HUES6 (cell line): ENCODE data around the gene IL31.

Experiments used
- H3K27ac ChIP-seq: 2 replicates; pipeline ENCODE4 v1.7.0; 2013; ENCODE audit warnings: low read depth, mild to moderate bottlenecking, low read length, inconsistent platforms
- H3K27me3 ChIP-seq: 2 replicates; pipeline ENCODE4 v1.6.1; 2013; ENCODE audit warnings: low read length; ENCODE audit not compliant: control insufficient read depth, insufficient read depth
- H3K36me3 ChIP-seq: 2 replicates; pipeline ENCODE4 v1.6.1; 2013; ENCODE audit warnings: low read length; ENCODE audit not compliant: control insufficient read depth, insufficient read depth
- H3K4me1 ChIP-seq: 2 replicates; pipeline ENCODE4 v1.6.1; 2013; ENCODE audit warnings: low read length; ENCODE audit not compliant: control insufficient read depth, insufficient read depth
- H3K4me3 ChIP-seq: 2 replicates; pipeline ENCODE4 v1.5.1; 2013; ENCODE audit warnings: low read depth, low read length
- H3K9ac ChIP-seq: one replicate; pipeline ENCODE4 v1.6.1; 2013; ENCODE audit warnings: mild to moderate bottlenecking, low read length
- H3K9me3 ChIP-seq: 2 replicates; pipeline ENCODE4 v1.6.1; 2013; ENCODE audit warnings: low read depth, low read length; ENCODE audit not compliant: control insufficient read depth, insufficient read depth

IL31 gene

GRCh38 chr12:122171399-122171798 is 2.6 kb downstream of the IL31 start:
- H3K27me3 ChIP-seq, result no peaks in the 10 kb centered on the region

GRCh38 chr12:122168492-122168891 is 5.5 kb downstream of the IL31 start:
- H3K4me1 ChIP-seq, result no peaks in the 10 kb centered on the region; the same call in 1 of the 2 replicates
- H3K36me3 ChIP-seq, result no peaks in the 10 kb centered on the region
- no peak overlapping the region for H3K27ac ChIP-seq
- no peak overlapping the region for H3K4me3 ChIP-seq
- no peaks in the 10 kb centered on the region for H3K9me3 ChIP-seq
- no peak overlapping the region for H3K9ac ChIP-seq
- H3K27me3 ChIP-seq, result no peaks in the 10 kb centered on the region

More at GRCh38 chr12:122171399-122171798, 2.6 kb downstream of the IL31 start:
- Histone ChIP-seq H3K9me3 (no peaks in the 10 kb centered on the region), H3K27ac (no peak overlapping the region), H3K4me3 (no peak overlapping the region), H3K4me1 (no peaks in the 10 kb centered on the region; the same call in 1 of the 2 replicates), H3K9ac (no peak overlapping the region), H3K36me3 (no peaks in the 10 kb centered on the region)

- Histone ChIP-seq H3K4me1 (no peaks in the 10 kb centered on the region; the same call in 1 of the 2 replicates), H3K27ac (no peak overlapping the region), H3K9me3 (no peaks in the 10 kb centered on the region), H3K27me3 (no peaks in the 10 kb centered on the region), H3K36me3 (no peaks in the 10 kb centered on the region), H3K4me3 (no peak overlapping the region), H3K9ac (no peak overlapping the region)
Measured at GRCh38 chr12:122167356-122167925, 6.6 kb downstream of the IL31 start.

- H3K9me3 ChIP-seq, result no peaks in the 10 kb centered on the region
- no peak overlapping the region for H3K27ac ChIP-seq
- no peak overlapping the region for H3K4me3 ChIP-seq
- no peak overlapping the region for H3K9ac ChIP-seq
- no peaks in the 10 kb centered on the region for H3K27me3 ChIP-seq
- no peaks in the 10 kb centered on the region for H3K36me3 ChIP-seq
- H3K4me1 ChIP-seq, result no peaks in the 10 kb centered on the region; the same call in 1 of the 2 replicates
Measured at GRCh38 chr12:122166422-122167349, 7.3 kb downstream of the IL31 start.

- Histone ChIP-seq H3K27me3 (no peaks in the 10 kb centered on the region), H3K27ac (no peak overlapping the region), H3K9me3 (no peaks in the 10 kb centered on the region), H3K4me3 (no peak overlapping the region), H3K36me3 (no peaks in the 10 kb centered on the region), H3K4me1 (no peaks in the 10 kb centered on the region; the same call in 1 of the 2 replicates), H3K9ac (no peak overlapping the region)
Measured at GRCh38 chr12:122162976-122163375, 11.0 kb downstream of the IL31 start.

DNA sequence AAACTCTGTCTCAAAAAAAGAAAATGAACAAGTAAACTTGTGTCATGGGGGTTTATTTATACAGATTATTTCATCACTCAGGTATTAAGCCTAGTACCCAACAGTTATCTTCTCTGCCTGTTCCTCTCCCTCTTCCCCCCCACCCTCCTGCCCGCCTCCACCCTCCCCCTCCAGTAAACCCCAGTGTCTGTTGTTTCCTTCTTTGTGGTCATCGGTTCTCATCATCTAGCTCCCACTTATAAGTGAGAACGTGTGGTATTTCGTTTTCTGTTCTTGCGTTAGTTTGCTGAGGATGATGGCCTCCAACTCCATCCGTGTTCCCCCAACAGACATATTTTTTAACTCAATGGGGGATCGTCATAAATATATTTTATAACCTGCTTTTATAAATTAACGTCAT is 12.3 kb downstream of the IL31 start:
- H3K27me3 ChIP-seq, result no peaks in the 10 kb centered on the region
- no peaks in the 10 kb centered on the region; the same call in 1 of the 2 replicates for H3K4me1 ChIP-seq
- no peaks in the 10 kb centered on the region for H3K36me3 ChIP-seq
- no peak overlapping the region for H3K9ac ChIP-seq
- H3K9me3 ChIP-seq, result no peaks in the 10 kb centered on the region
- H3K4me3 ChIP-seq, result no peak overlapping the region
- no peak overlapping the region for H3K27ac ChIP-seq

DNA sequence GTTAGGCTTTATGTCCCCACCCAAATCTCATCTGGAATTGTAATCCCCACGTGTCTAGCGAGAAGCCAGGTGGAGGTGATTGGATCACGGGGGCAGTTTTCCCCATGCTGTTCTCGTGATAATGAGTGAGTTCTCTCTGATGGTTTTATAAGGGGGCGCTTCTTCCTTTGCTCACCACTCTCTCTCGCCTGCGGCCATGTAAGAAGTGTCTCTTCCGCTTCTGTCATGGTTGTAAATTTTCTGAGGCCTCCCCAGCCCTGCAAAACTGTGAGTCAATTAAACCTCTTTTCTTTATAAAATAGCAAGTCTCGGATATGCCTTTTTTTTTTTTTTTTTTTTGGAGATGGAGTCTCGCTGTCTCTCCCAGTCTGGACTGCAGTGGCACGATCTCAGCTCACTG is 13.3 kb downstream of the IL31 start:
- Histone ChIP-seq H3K4me1 (no peaks in the 10 kb centered on the region), H3K27ac (no peak overlapping the region), H3K4me3 (no peak overlapping the region), H3K27me3 (no peaks in the 10 kb centered on the region), H3K36me3 (no peaks in the 10 kb centered on the region), H3K9ac (no peak overlapping the region), H3K9me3 (no peaks in the 10 kb centered on the region)

DNA sequence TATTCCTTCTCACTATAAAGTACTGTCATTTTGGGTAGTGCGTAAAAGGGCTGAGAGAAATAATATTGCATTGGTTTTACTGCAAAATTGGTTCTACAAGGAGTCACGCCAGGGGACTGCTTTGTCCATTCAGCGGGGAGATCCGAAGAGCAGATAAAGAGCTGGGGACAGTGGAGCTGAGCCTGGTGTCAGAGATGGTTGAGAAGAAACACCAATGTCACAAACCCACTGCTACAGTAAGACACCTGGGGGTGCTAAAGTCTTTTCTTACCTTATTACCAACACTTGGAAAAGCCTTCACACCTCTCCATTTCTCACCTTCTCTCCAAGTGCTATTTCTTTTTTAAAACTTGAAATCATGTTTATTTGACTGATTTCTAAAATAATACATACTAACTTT is 14.1 kb downstream of the IL31 start:
- Histone ChIP-seq H3K9ac (no peak overlapping the region), H3K36me3 (no peaks in the 10 kb centered on the region), H3K27me3 (no peaks in the 10 kb centered on the region), H3K9me3 (no peaks in the 10 kb centered on the region), H3K4me1 (0 out of 2 replicates have a peak, but pooled peaks cover 3% of the 10 kb centered on the region), H3K27ac (no peak overlapping the region), H3K4me3 (no peak overlapping the region)

GRCh38 chr12:122158700-122159285 is 15.2 kb downstream of the IL31 start:
- no peak overlapping the region for H3K9ac ChIP-seq
- no peak overlapping the region for H3K27ac ChIP-seq
- H3K9me3 ChIP-seq, result no peaks in the 10 kb centered on the region
- no peaks in the 10 kb centered on the region for H3K27me3 ChIP-seq
- H3K4me1 ChIP-seq, result 0 out of 2 replicates have a peak, but pooled peaks cover 3% of the 10 kb centered on the region
- no peak overlapping the region for H3K4me3 ChIP-seq
- no peaks in the 10 kb centered on the region for H3K36me3 ChIP-seq

GRCh38 chr12:122155705-122156104 is 18.3 kb downstream of the IL31 start:
- Histone ChIP-seq H3K9me3 (no peaks in the 10 kb centered on the region), H3K36me3 (no peaks in the 10 kb centered on the region), H3K9ac (no peak overlapping the region), H3K27me3 (no peaks in the 10 kb centered on the region), H3K27ac (no peak overlapping the region), H3K4me1 (peaks cover 5% of the 10 kb centered on the region; the same call in 1 of the 2 replicates), H3K4me3 (no peak overlapping the region)

GRCh38 chr12:122152754-122153153 is 21.3 kb downstream of the IL31 start:
- Histone ChIP-seq H3K4me1 (peaks cover 5% of the 10 kb centered on the region; the same call in 1 of the 2 replicates), H3K9me3 (no peaks in the 10 kb centered on the region), H3K4me3 (no peak overlapping the region), H3K27me3 (no peaks in the 10 kb centered on the region), H3K27ac (no peak overlapping the region), H3K36me3 (no peaks in the 10 kb centered on the region), H3K9ac (no peak overlapping the region)
